ENCODE measurements around the gene CEP192.

DNA sequence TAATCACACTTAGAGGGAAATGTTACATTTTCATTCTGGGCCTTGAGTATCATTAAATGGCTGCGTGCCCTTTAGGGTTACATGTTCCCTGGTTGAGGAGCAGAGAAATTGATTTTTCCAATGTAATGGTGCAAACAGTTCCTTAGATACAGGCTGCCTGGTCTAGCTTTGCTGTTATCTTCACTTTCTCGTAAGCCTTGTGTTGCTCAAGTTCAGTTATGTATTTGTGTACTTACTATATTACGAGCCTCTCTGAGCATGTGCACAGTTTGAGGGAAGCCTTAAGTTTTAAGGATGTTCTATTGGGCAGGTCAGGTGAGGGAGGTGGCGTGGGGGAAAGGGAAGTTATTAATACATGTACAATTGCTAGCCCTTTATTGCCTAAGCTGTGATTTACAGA lies 23.7 kb downstream of the CEP192 start:
- TF ChIP-seq, protein P1, sequence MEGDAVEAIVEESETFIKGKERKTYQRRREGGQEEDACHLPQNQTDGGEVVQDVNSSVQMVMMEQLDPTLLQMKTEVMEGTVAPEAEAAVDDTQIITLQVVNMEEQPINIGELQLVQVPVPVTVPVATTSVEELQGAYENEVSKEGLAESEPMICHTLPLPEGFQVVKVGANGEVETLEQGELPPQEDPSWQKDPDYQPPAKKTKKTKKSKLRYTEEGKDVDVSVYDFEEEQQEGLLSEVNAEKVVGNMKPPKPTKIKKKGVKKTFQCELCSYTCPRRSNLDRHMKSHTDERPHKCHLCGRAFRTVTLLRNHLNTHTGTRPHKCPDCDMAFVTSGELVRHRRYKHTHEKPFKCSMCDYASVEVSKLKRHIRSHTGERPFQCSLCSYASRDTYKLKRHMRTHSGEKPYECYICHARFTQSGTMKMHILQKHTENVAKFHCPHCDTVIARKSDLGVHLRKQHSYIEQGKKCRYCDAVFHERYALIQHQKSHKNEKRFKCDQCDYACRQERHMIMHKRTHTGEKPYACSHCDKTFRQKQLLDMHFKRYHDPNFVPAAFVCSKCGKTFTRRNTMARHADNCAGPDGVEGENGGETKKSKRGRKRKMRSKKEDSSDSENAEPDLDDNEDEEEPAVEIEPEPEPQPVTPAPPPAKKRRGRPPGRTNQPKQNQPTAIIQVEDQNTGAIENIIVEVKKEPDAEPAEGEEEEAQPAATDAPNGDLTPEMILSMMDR (IDR thresholded peaks at IDR 0.05 in 8 of 11, conservative IDR thresholded peaks at IDR 0.05 in 3 of 11) = no peak
- TF ChIP-seq POLR2AphosphoS5 (IDR thresholded peaks at IDR 0.05) (no peak), POLR2A (IDR thresholded peaks at IDR 0.05) (no peak)

Measured in spleen (tissue), 7 donors.